HG03097 (cell line): ENCODE data around the gene MAP4K1.
A peak's percentile ranks its signal among the peaks of the same experiment; 100 is the strongest.
"Not testable (repeated sequence)": the region's sequence is repeated elsewhere in the genome, so short reads cannot be mapped to it uniquely, and the experiment has no call there.

Experiments
- ATAC-seq: cut with Tn5 transposase; IDR thresholded peaks from one replicate; pipeline ENCODE4 v1.9.1; 2021; ENCODE audit not compliant: unreplicated experiment, low FRiP score

MAP4K1 gene

GRCh38 chr19:38579304-38579703, 38.4 kb downstream of the MAP4K1 start:
- not testable (repeated sequence) for ATAC-seq

GRCh38 chr19:38577826-38578225, 39.9 kb downstream of the MAP4K1 start:
- no peak for ATAC-seq

GRCh38 chr19:38571682-38572081, 46.1 kb downstream of the MAP4K1 start:
- ATAC-seq = no peak

GRCh38 chr19:38569368-38569983, 48.3 kb downstream of the MAP4K1 start:
- no peak for ATAC-seq

- no peak for ATAC-seq
These were observed 52.1 kb downstream of the MAP4K1 start for GRCh38 chr19:38565691-38566105.

GRCh38 chr19:38564981-38565690, 52.6 kb downstream of the MAP4K1 start:
- ATAC-seq = no peak

- ATAC-seq = no peak
These were observed 54.3 kb downstream of the MAP4K1 start for GRCh38 chr19:38563475-38563874.

- ATAC-seq = no peak
These were observed 55.7 kb downstream of the MAP4K1 start for GRCh38 chr19:38562096-38562495.

GRCh38 chr19:38561658-38562057, 56.1 kb downstream of the MAP4K1 start:
- no peak for ATAC-seq

- ATAC-seq = no peak
These were observed 56.6 kb downstream of the MAP4K1 start for GRCh38 chr19:38561053-38561606.

GRCh38 chr19:38559428-38560401, 58.0 kb downstream of the MAP4K1 start:
- peak; percentile 67 for ATAC-seq

GRCh38 chr19:38558933-38559332, 58.8 kb downstream of the MAP4K1 start:
- ATAC-seq = not testable (repeated sequence)

GRCh38 chr19:38557205-38557799, 60.5 kb downstream of the MAP4K1 start:
- no peak for ATAC-seq

- ATAC-seq = no peak
These were observed 61.1 kb downstream of the MAP4K1 start for GRCh38 chr19:38556521-38557174.

- no peak for ATAC-seq
These were observed 62.6 kb downstream of the MAP4K1 start for GRCh38 chr19:38555200-38555599.

GRCh38 chr19:38554676-38555141, 63.0 kb downstream of the MAP4K1 start:
- ATAC-seq = no peak

GRCh38 chr19:38553239-38553638, 64.5 kb downstream of the MAP4K1 start:
- ATAC-seq = not testable (repeated sequence)

- no peak for ATAC-seq
These were observed 66.3 kb downstream of the MAP4K1 start for GRCh38 chr19:38551450-38551813.

GRCh38 chr19:38550376-38550775, 67.4 kb downstream of the MAP4K1 start:
- ATAC-seq = no peak

- no peak for ATAC-seq
These were observed 67.8 kb downstream of the MAP4K1 start for GRCh38 chr19:38549942-38550341.
